Thoracic aorta (tissue), 2 donors: ENCODE results near the gene MTM1. TPM values are rescaled to one million over a fixed set of nuclear protein-coding genes. Genes with fewer than 3 reads are reported as not detected.

Experiments used
- ATAC-seq: fragments of 150-250 bp; one replicate; pipeline ENCODE4 v1.8.0; 2017; ENCODE audit warnings: low read depth; ENCODE audit not compliant: insufficient number of reproducible peaks, low FRiP score
- DNase-seq: peaks from one replicate; pipeline ENCODE4 v3.0.0-alpha.2; 2020; ENCODE audit warnings: low spot score
- H3K27ac ChIP-seq, 2 donors: fragments of 200-600 bp; sonication (generic); 1 replicate in 1 of 2; 2 replicates in 1 of 2; pipeline ENCODE4 v1.5.1; 2016; ENCODE audit warnings: mild to moderate bottlenecking in 2 of 2, moderate library complexity in 2 of 2
- H3K27me3 ChIP-seq: fragments of 200-600 bp; sonication (generic); replicated peaks from 2 replicates; pipeline ENCODE4 v1.6.0; 2016; ENCODE audit warnings: mild to moderate bottlenecking; ENCODE audit not compliant: insufficient read depth
- H3K36me3 ChIP-seq: fragments of 200-600 bp; sonication (generic); one replicate; pipeline ENCODE4 v1.5.1; 2016
- H3K4me1 ChIP-seq, 2 donors: fragments of 200-600 bp; sonication (generic); 1 replicate in 1 of 2; 2 replicates in 1 of 2; pipeline versions ENCODE4 v1.5.1 to v1.6.0; 2016; ENCODE audit warnings: low read depth in 2 of 2, mild to moderate bottlenecking in 1 of 2; ENCODE audit not compliant: control insufficient read depth in 1 of 2
- H3K4me3 ChIP-seq: fragments of 200-600 bp; sonication (generic); 2 replicates; pipeline ENCODE4 v1.5.1; 2016; ENCODE audit warnings: mild to moderate bottlenecking
- H3K9me3 ChIP-seq: fragments of 200-600 bp; sonication (generic); 2 replicates; pipeline ENCODE4 v1.5.1; 2016
- CTCF ChIP-seq: fragments of 200-600 bp; sonication (generic); IDR thresholded peaks from one replicate; pipeline ENCODE4 v1.5.1; 2019; ENCODE audit warnings: antibody characterized with exemption
- total RNA-seq, 2 donors: library from RNA; depleted of rRNA; stranded (reverse); fragments of >200 nt; gene quantifications; one replicate each; pipeline versions ENCODE4 v1.1.0 to v1.2.3, GENCODE V29; 2016

MTM1 gene
- total RNA-seq, 2 donors from 2014 or later = 18.8 to 21.4 TPM

DNA sequence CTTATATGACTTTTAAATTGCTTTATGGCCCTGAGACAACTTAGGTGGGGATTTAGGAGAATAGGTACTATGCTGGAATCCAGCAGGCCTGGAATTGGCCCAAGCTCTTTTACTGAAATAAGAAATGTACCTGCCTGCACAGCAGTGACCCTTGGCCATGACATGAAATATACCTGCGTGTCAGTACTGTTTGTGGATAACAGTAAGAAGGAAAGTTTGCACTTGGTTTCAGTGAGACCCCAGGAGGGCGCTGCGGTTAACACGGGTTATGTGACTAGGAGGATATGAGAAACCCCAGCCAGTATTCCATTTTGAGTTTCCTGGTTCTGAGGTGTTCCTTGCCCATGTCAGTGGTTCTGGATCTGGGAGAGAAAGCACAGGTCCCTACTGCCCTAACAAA lies 5.3 kb downstream of the MTM1 start:
- Histone ChIP-seq H3K36me3 (no peaks in the 10 kb centered on the region), H3K27ac (no peak overlapping the region), H3K4me3 (no peak overlapping the region), H3K9me3 (no peaks in the 10 kb centered on the region), H3K4me1 (peaks cover 0 to 15% of the 10 kb centered on the region in 2 donors), H3K27me3 (no peaks in the 10 kb centered on the region)
- DNase-seq = no peak
- no peak for TF ChIP-seq CTCF
- ATAC-seq = no peak

- TF ChIP-seq CTCF = no peak
These were observed 6.4 kb downstream of the MTM1 start for GRCh38 chrX:150574559-150575418.

DNA sequence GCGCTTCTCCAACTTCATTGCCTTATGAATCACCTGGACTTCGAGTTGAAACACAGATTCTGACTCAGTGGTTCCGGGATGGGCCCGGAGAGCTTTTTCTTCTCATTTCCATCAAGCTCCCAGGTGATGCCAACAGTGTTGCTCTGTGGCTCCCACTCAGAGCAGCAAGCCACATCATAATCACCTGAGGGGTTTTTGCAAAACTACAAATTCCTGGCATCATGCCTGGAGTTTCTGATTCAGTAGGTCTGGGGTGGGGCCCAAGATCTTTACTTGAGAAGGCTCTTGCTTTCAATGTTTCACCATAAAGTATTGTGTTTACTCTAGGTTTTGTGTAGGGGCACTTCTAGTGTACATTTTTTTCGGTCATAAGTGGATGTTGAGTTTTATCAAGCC lies 7.0 kb downstream of the MTM1 start:
- DNase-seq (no peak), ATAC-seq (no peak)
- no peak overlapping the region for H3K27ac ChIP-seq
- no peaks in the 10 kb centered on the region for H3K9me3 ChIP-seq
- no peak overlapping the region for H3K4me3 ChIP-seq
- H3K4me1 ChIP-seq = peaks cover 0 to 2% of the 10 kb centered on the region in 2 donors
- H3K27me3 ChIP-seq = no peaks in the 10 kb centered on the region
- H3K36me3 ChIP-seq = no peaks in the 10 kb centered on the region
- TF ChIP-seq CTCF = no peak

More at GRCh38 chrX:150574559-150575418, 6.4 kb downstream of the MTM1 start:
- Histone ChIP-seq H3K36me3 (no peaks in the 10 kb centered on the region), H3K27me3 (no peaks in the 10 kb centered on the region), H3K4me3 (no peak overlapping the region), H3K27ac (no peak overlapping the region), H3K4me1 (peaks cover 0 to 8% of the 10 kb centered on the region in 2 donors), H3K9me3 (no peaks in the 10 kb centered on the region)
- ATAC-seq (no peak), DNase-seq (no peak)

GRCh38 chrX:150577174-150577573 lies 8.8 kb downstream of the MTM1 start:
- ATAC-seq (no peak), DNase-seq (no peak)
- no peak overlapping the region for H3K27ac ChIP-seq
- no peaks in the 10 kb centered on the region for H3K36me3 ChIP-seq
- no peaks in the 10 kb centered on the region for H3K27me3 ChIP-seq
- no peaks in the 10 kb centered on the region for H3K9me3 ChIP-seq
- no peak for TF ChIP-seq CTCF
- H3K4me3 ChIP-seq = no peak overlapping the region
- H3K4me1 ChIP-seq = no peaks in the 10 kb centered on the region

GRCh38 chrX:150581093-150581775 lies 12.8 kb downstream of the MTM1 start:
- ATAC-seq (no peak), DNase-seq (no peak)
- H3K27ac ChIP-seq = no peak overlapping the region
- no peaks in the 10 kb centered on the region for H3K9me3 ChIP-seq
- TF ChIP-seq CTCF = no peak
- no peaks in the 10 kb centered on the region for H3K4me1 ChIP-seq
- no peaks in the 10 kb centered on the region for H3K27me3 ChIP-seq
- H3K36me3 ChIP-seq = no peaks in the 10 kb centered on the region
- no peak overlapping the region for H3K4me3 ChIP-seq
